Caco-2 (cell line): Measurements from ENCODE around the gene PCBP1. TPM values are rescaled to one million over a fixed set of nuclear protein-coding genes. Genes with fewer than 3 reads are reported as not detected.

Experiments
- BruUV-seq: library from RNA; stranded (reverse); fragments of 400-500 nt; replicated peaks from 2 replicates; lab custom pipeline; 2021; lab: Mats Ljungman, UMichigan
- CTCF ChIA-PET: fragments of 300-600 bp; sonication (Branson Sonifier 250); formaldehyde crosslinking; loops from one replicate; lab custom pipeline; 2022; ENCODE audit warnings: antibody characterized with exemption; lab: Charles Lee
- POLR2A ChIA-PET: fragments of 300-600 bp; sonication (Branson Sonifier 250); formaldehyde crosslinking; loops from one replicate; lab custom pipeline; 2022; ENCODE audit warnings: antibody characterized with exemption; lab: Charles Lee
- DNase-seq, 2 experiments: peaks; one replicate each; pipeline versions ENCODE4 v3.0.0 to v3.0.0-alpha.2; 2020 to 2022
- H3K27me3 ChIP-seq: replicated peaks from 2 replicates; pipeline ENCODE4 v1.6.0; 2011; ENCODE audit warnings: low read length; ENCODE audit not compliant: control insufficient read depth, insufficient read depth
- H3K36me3 ChIP-seq: 2 replicates; pipeline ENCODE4 v1.5.1; 2011; ENCODE audit warnings: low read length; ENCODE audit not compliant: control insufficient read depth, insufficient read depth
- H3K4me1 ChIP-seq: fragments of 250-450 bp; sonication (Bioruptor Pico); 2 replicates; pipeline ENCODE4 v1.5.1; 2020; ENCODE audit warnings: mild to moderate bottlenecking
- H3K4me3 ChIP-seq: 2 replicates; pipeline ENCODE4 v1.5.1; 2011; ENCODE audit warnings: low read depth, mild to moderate bottlenecking, control low read depth, low read length
- H3K9me3 ChIP-seq: fragments of 250-450 bp; sonication (Bioruptor Pico); 2 replicates; pipeline ENCODE4 v1.5.1; 2020; ENCODE audit warnings: mild to moderate bottlenecking, moderate library complexity
- H3K27ac Mint-ChIP-seq: one replicate; pipeline ENCODE4 v1.8.0; 2022; ENCODE audit warnings: mixed read lengths; ENCODE audit not compliant: unreplicated experiment
- H3K27me3 Mint-ChIP-seq: one replicate; pipeline ENCODE4 v1.8.0; 2022; ENCODE audit warnings: mixed read lengths; ENCODE audit not compliant: insufficient read depth, unreplicated experiment
- H3K36me3 Mint-ChIP-seq: one replicate; pipeline ENCODE4 v1.8.0; 2022; ENCODE audit warnings: mild to moderate bottlenecking, mixed read lengths; ENCODE audit not compliant: insufficient read depth, unreplicated experiment
- H3K4me1 Mint-ChIP-seq: one replicate; pipeline ENCODE4 v1.8.0; 2022; ENCODE audit warnings: low read depth, mixed read lengths; ENCODE audit not compliant: unreplicated experiment
- H3K4me3 Mint-ChIP-seq: one replicate; pipeline ENCODE4 v1.8.0; 2022; ENCODE audit warnings: mild to moderate bottlenecking, moderate library complexity, mixed read lengths; ENCODE audit not compliant: unreplicated experiment
- H3K9me3 Mint-ChIP-seq: one replicate; pipeline ENCODE4 v1.8.0; 2022; ENCODE audit warnings: mixed read lengths; ENCODE audit not compliant: unreplicated experiment
- CTCF ChIP-seq, 2 experiments: fragments of 200-600 bp in 1 of 2; IDR thresholded peaks; 1 replicate in 1 of 2; 2 replicates in 1 of 2; pipeline versions ENCODE4 v1.5.1 to v1.8.0; 2011 to 2022; ENCODE audit warnings: antibody characterized with exemption in 1 of 2, control low read depth in 1 of 2, inconsistent platforms in 1 of 2, low read depth in 1 of 2, low read length in 1 of 2, mild to moderate bottlenecking in 1 of 2, moderate library complexity in 1 of 2; ENCODE audit not compliant: insufficient read depth in 1 of 2, severe bottlenecking in 1 of 2, unreplicated experiment in 1 of 2
- intact Hi-C: fragments of 100-400 bp; cut with micrococcal nuclease; formaldehyde crosslinking; loops from one replicate; pipeline ENCODE4 v1.10.0; 2022; ENCODE audit not compliant: unreplicated experiment
- total RNA-seq: library from RNA; stranded (reverse); gene quantifications from 2 replicates; pipeline ENCODE4 v1.2.3, GENCODE V29; 2022

The PCBP1 gene
- total RNA-seq, 1 experiment from 2014 or later, result 319 TPM

- no peak overlapping the region for H3K4me3 Mint-ChIP-seq
- no peak for TF ChIP-seq CTCF (IDR thresholded peaks at IDR 0.05; ENCODE audit: insufficient read depth in 1 of 2, low read depth in 1 of 2, low read length in 1 of 2, severe bottlenecking in 1 of 2, unreplicated experiment in 1 of 2)
- intact Hi-C loops, result no loop called here
- Histone ChIP-seq H3K4me3 (no peak overlapping the region), H3K4me1 (no peaks in the 10 kb centered on the region; the same call in 1 of the 2 replicates), H3K36me3 (peaks cover 1% of the 10 kb centered on the region; the same call in 1 of the 2 replicates), H3K27me3 (no peaks in the 10 kb centered on the region), H3K9me3 (no peaks in the 10 kb centered on the region)
- no peaks in the 10 kb centered on the region for H3K9me3 Mint-ChIP-seq
- CTCF ChIA-PET, result no interaction called here
- H3K4me1 Mint-ChIP-seq, result peaks cover 6% of the 10 kb centered on the region
- no TSS peak for BruUV-seq
- peak in 1 of 2 experiments; percentile 3 for DNase-seq
- peaks cover 26% of the 10 kb centered on the region for H3K36me3 Mint-ChIP-seq
- no peaks in the 10 kb centered on the region for H3K27me3 Mint-ChIP-seq
- no peak overlapping the region for H3K27ac Mint-ChIP-seq
- POLR2A ChIA-PET, result no interaction called here
Measured at GRCh38 chr2:70042246-70042645, 45.0 kb upstream of the PCBP1 start.

- H3K4me3 Mint-ChIP-seq, result no peak overlapping the region
- TF ChIP-seq CTCF (IDR thresholded peaks at IDR 0.05; ENCODE audit: insufficient read depth in 1 of 2, low read depth in 1 of 2, low read length in 1 of 2, severe bottlenecking in 1 of 2, unreplicated experiment in 1 of 2), result no peak
- H3K4me1 Mint-ChIP-seq, result peaks cover 5% of the 10 kb centered on the region
- no peaks in the 10 kb centered on the region for H3K9me3 Mint-ChIP-seq
- Histone ChIP-seq H3K36me3 (peaks cover 1% of the 10 kb centered on the region; the same call in 1 of the 2 replicates), H3K4me3 (no peak overlapping the region), H3K27me3 (no peaks in the 10 kb centered on the region), H3K4me1 (no peaks in the 10 kb centered on the region; the same call in 1 of the 2 replicates), H3K9me3 (no peaks in the 10 kb centered on the region)
- BruUV-seq, result no TSS peak
- H3K27ac Mint-ChIP-seq, result no peak overlapping the region
- ChIA-PET CTCF (interaction anchor here (1.4 kb wide), 1 partner anchor 28 kb away, joined by 4 read pairs; no protein-coding TSS in a partner anchor), POLR2A (interaction anchor here (1.5 kb wide), 1 partner anchor 129 kb away, joined by 5 read pairs; no protein-coding TSS in a partner anchor)
- H3K36me3 Mint-ChIP-seq, result peaks cover 26% of the 10 kb centered on the region
- H3K27me3 Mint-ChIP-seq, result no peaks in the 10 kb centered on the region
- peak in 1 of 2 experiments; percentile 3 for DNase-seq
- intact Hi-C loops, result no loop called here
Measured at GRCh38 chr2:70043252-70043875, 43.9 kb upstream of the PCBP1 start.

GRCh38 chr2:70044290-70045040, 42.8 kb upstream of the PCBP1 start:
- Histone ChIP-seq H3K27me3 (no peaks in the 10 kb centered on the region), H3K4me1 (no peaks in the 10 kb centered on the region; the same call in 1 of the 2 replicates), H3K9me3 (no peaks in the 10 kb centered on the region), H3K36me3 (peaks cover 1% of the 10 kb centered on the region; the same call in 1 of the 2 replicates), H3K4me3 (no peak overlapping the region)
- no peak for TF ChIP-seq CTCF (IDR thresholded peaks at IDR 0.05; ENCODE audit: insufficient read depth in 1 of 2, low read depth in 1 of 2, low read length in 1 of 2, severe bottlenecking in 1 of 2, unreplicated experiment in 1 of 2)
- CTCF ChIA-PET, result interaction anchor here (1.4 kb wide), 1 partner anchor 27 kb away, joined by 4 read pairs; no protein-coding TSS in a partner anchor
- Mint-ChIP-seq H3K36me3 (peaks cover 24% of the 10 kb centered on the region), H3K4me1 (no peaks in the 10 kb centered on the region), H3K4me3 (no peak overlapping the region), H3K27ac (no peak overlapping the region), H3K9me3 (no peaks in the 10 kb centered on the region), H3K27me3 (no peaks in the 10 kb centered on the region)
- intact Hi-C loops, result no loop called here
- BruUV-seq, result no TSS peak
- POLR2A ChIA-PET, result interaction anchor here (1.5 kb wide), 1 partner anchor 130 kb away, joined by 5 read pairs; no protein-coding TSS in a partner anchor
- DNase-seq, result peak in 1 of 2 experiments; percentile 36
